ENCODE data around the gene CACNB4. TPM values are rescaled to one million over a fixed set of nuclear protein-coding genes. Genes with fewer than 3 reads are reported as not detected.

Gene CACNB4
- total and polyA plus RNA-seq, 2 of the 4 experiments (the other 2 are of a cell fraction): 0.12 to 0.36 TPM

GRCh38 chr2:151936626-151937025 is 162.2 kb downstream of the CACNB4 start:
- no peaks in the 10 kb centered on the region for H4K20me1 ChIP-seq (ENCODE audit: insufficient read depth, low read length)
- no peaks in the 10 kb centered on the region for H3K9me1 ChIP-seq (ENCODE audit: insufficient read depth, low read length)
- no peak overlapping the region for H4K8ac ChIP-seq (ENCODE audit: low read depth in 2 of 2, low read length in 2 of 2)
- no peak overlapping the region for H2BK20ac ChIP-seq (ENCODE audit: low read depth, low read length)
- H2AK9ac ChIP-seq (replicated peaks; ENCODE audit: low read depth, low read length, poor library complexity): no peak overlapping the region
- H2BK15ac ChIP-seq (ENCODE audit: low read depth, low read length): no peak overlapping the region
- no peak overlapping the region for H3K27ac ChIP-seq (ENCODE audit: insufficient read depth, low read length)
- H2AFZ ChIP-seq (replicated peaks; ENCODE audit: low read length, poor library complexity): no peak overlapping the region
- H2BK5ac ChIP-seq (ENCODE audit: low read depth, low read length, poor library complexity, severe bottlenecking): no peak overlapping the region
- H2BK120ac ChIP-seq (ENCODE audit: low read depth, low read length): no peak overlapping the region
- H4K5ac ChIP-seq (ENCODE audit: low read depth, low read length): no peak overlapping the region
- no peak overlapping the region for H3K23ac ChIP-seq (ENCODE audit: low read depth, low read length)
- no CpG with 5 or more reads among the region's 4 CpGs for WGBS, 2 experiments (ENCODE audit: extremely low coverage in 2 of 2, insufficient read length in 1 of 2)
- in situ Hi-C loops (cut with MboI; ENCODE audit: low sequenced_read_pairs) (no loop called here), intact Hi-C loops (cut with micrococcal nuclease) (no loop called here), dilution Hi-C loops (cut with HindIII; ENCODE audit: low sequenced_read_pairs, unreplicated experiment) (no loop called here)
- no peak overlapping the region for H3K14ac ChIP-seq (replicated peaks; ENCODE audit: low read depth, low read length)
- H3K9me3 ChIP-seq (ENCODE audit: control insufficient read depth, insufficient read depth, low read length): no peaks in the 10 kb centered on the region
- H3K56ac ChIP-seq (ENCODE audit: extremely low read depth, insufficient read depth, low read length): no peak overlapping the region
- ChIA-PET POLR2A (ENCODE audit: unreplicated experiment) (no interaction called here), CTCF (no interaction called here)
- H3K79me1 ChIP-seq (ENCODE audit: low read depth in 1 of 2, low read length in 2 of 2): no peaks in the 10 kb centered on the region
- H3K27me3 ChIP-seq (ENCODE audit: control insufficient read depth, insufficient read depth, low read length): no peaks in the 10 kb centered on the region
- no peak overlapping the region for H3K18ac ChIP-seq (ENCODE audit: low read depth, low read length)
- H3K4me1 ChIP-seq (ENCODE audit: control insufficient read depth, insufficient read depth, low read length): no peaks in the 10 kb centered on the region
- BruUV-seq (replicated peaks): no TSS peak
- H3K36me3 ChIP-seq (ENCODE audit: control insufficient read depth, insufficient read depth, low read length): no peaks in the 10 kb centered on the region
- no peak overlapping the region for H3K4me3 ChIP-seq (ENCODE audit: insufficient read depth, low read depth, low read length)
- no peak overlapping the region for H4K91ac ChIP-seq (ENCODE audit: insufficient read depth, low read depth, low read length)
- no peak overlapping the region for H2AK5ac ChIP-seq (ENCODE audit: low read depth, low read length)
- ATAC-seq (ENCODE audit: low read depth): no peak
- H3K4me2 ChIP-seq (ENCODE audit: low read depth, low read length): no peak overlapping the region
- H3K9ac ChIP-seq (ENCODE audit: low read depth, low read length): no peak overlapping the region
- no peak for TF ChIP-seq SMC3 (IDR thresholded peaks at IDR 0.05; ENCODE audit: low read depth, low read length)
- TF ChIP-seq, protein P1, sequence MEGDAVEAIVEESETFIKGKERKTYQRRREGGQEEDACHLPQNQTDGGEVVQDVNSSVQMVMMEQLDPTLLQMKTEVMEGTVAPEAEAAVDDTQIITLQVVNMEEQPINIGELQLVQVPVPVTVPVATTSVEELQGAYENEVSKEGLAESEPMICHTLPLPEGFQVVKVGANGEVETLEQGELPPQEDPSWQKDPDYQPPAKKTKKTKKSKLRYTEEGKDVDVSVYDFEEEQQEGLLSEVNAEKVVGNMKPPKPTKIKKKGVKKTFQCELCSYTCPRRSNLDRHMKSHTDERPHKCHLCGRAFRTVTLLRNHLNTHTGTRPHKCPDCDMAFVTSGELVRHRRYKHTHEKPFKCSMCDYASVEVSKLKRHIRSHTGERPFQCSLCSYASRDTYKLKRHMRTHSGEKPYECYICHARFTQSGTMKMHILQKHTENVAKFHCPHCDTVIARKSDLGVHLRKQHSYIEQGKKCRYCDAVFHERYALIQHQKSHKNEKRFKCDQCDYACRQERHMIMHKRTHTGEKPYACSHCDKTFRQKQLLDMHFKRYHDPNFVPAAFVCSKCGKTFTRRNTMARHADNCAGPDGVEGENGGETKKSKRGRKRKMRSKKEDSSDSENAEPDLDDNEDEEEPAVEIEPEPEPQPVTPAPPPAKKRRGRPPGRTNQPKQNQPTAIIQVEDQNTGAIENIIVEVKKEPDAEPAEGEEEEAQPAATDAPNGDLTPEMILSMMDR (conservative IDR thresholded peaks at IDR 0.05; ENCODE audit: low read depth, low read length): no peak
- no peak for TF ChIP-seq RAD21 (IDR thresholded peaks at IDR 0.05; ENCODE audit: low read length)
- TF ChIP-seq USF2 (IDR thresholded peaks at IDR 0.05; ENCODE audit: low read depth, low read length): no peak
- TF ChIP-seq RFX5 (IDR thresholded peaks at IDR 0.05; ENCODE audit: low read depth, low read length): no peak
- no peak for TF ChIP-seq NFE2L2 (IDR thresholded peaks at IDR 0.05; ENCODE audit: low read depth, low read length)
- no peak for TF ChIP-seq MAZ (IDR thresholded peaks at IDR 0.05; ENCODE audit: borderline replicate concordance, low read depth, low read length)
- no peak for TF ChIP-seq CEBPB (IDR thresholded peaks at IDR 0.05; ENCODE audit: low read depth, low read length)
- DNase-seq: no peak
- H3K4ac ChIP-seq (ENCODE audit: low read depth, low read length): no peak overlapping the region
